G401.6 (cell line): Measurements from ENCODE around the gene ADAP2.
"Not testable (repeated sequence)": the region's sequence is repeated elsewhere in the genome, so short reads cannot be mapped to it uniquely, and the experiment has no call there.

Experiments used
- FAIRE-seq: peaks from 2 replicates; lab custom pipeline; 2012; peaks lifted over from hg19 to GRCh38; lab: Jason Lieb, UNC

Gene ADAP2

DNA sequence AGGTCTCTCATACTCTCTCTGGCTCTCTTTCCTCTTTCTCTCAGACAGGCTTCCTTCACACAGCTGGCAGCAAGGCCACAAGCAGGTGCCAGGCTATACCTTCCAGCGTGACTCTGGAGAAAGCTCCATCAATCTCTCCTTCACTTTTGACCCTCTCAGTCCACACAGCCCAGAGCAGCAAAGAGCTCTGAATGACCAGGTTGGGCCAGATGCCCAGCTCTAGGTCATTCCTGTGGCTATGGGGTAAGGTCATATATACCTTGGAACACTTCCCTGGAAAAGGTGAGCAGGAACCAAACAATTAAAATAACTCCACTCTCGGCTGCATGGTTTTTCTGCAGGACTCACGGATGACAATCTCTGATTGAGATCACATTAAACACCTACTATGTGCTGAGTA lies 8.8 kb downstream of the ADAP2 start:
- no peak for FAIRE-seq

DNA sequence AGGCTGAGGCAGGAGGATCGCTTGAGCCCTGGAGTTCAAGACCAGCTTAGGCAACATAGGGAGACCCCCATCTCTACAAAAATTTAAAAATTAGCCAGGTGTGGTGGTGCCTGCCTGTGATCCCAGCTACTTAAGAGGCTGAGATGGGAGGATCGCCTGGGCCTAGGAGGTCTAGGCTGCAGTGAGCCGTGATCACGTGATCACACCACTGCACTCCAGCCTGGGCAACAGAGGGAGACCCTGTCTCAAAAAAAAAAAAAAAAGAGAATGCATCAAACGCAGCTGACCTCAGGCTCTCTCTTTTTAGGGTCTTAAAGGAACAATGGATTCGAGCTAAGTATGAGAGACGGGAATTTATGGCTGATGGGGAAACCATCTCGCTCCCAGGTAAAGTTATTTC lies 9.8 kb downstream of the ADAP2 start:
- FAIRE-seq = not testable (repeated sequence)

DNA sequence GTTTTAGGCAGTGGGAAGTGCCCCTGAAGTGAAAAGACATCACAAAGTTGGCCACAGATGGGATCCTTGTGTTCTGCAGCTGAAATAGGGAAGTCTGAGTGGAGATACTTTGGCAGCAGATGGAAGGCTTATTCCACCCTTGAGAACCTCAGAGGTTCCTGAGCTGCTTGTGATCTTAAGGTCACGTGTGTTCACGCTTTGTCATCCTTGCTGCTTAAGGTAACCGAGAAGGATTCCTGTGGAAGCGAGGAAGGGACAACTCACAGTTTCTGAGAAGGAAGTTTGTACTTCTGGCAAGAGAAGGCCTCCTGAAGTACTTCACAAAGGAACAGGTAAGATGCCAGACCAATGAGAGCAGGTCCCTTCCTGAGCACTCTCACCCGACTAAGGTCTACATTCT lies 12.2 kb downstream of the ADAP2 start:
- no peak for FAIRE-seq

DNA sequence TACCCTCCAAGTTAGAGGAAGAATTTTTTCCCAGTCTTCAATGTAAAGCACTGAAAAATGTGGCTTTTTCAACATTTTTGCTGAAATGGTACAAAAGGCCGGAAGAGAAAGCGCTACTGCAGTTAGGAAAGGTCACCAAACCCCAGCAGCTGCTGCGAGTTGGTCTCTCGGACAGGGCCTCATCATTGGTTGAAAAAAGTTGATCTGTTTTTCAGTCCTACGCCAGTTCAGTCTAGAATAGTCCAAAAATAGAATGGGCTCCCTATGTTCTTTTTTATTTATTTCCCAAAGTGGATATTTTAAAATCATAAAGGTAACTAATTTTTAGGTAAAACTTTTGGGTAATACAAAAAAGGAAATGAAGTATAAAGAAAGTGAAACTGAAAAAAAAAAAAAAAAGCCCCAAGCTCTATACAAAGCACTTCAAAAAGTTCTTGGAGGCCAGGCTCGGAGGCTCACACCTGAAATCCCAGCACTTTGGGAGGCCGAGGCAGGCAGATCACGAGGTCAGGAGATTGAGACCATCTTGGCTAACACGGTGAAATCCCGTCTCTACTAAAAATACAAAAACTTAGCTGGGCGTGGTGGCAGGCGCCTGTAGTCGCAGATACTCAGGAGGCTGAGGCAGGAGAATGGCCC lies 17.4 kb downstream of the ADAP2 start:
- FAIRE-seq = no peak

DNA sequence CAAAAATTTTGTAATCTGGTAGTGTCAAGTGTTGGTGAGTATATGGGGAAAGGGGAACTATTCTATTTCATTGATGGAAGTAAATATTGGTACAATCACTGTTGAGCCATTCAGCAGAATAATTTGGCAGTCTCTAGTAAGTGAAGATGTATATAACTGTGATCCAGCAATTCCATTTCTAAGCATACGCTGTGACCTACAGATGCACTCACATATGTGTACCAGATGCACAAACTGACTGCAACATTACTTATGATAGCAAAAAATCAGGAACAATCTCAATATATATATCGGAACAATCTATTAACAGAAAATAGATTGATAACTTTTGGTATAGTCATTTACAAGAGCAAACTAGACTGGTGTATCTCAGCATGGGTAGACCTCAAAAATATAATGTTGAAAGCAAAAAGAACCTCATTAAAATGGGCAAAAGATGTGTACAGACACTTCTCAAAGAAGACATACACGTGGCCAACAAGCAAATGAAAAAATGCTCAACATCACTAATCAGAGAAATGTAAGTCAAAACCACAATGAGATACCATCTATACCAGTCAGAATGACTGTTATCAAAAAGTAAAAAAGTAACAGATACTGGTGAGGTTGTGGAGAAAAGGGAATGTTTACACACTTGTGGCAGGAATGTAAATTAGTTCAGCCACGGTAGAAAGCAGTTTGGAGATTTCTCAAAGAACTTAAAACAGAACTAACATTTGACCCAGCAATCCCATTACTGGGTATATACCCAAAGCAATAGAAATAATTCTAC lies 20.7 kb downstream of the ADAP2 start:
- FAIRE-seq = no peak

DNA sequence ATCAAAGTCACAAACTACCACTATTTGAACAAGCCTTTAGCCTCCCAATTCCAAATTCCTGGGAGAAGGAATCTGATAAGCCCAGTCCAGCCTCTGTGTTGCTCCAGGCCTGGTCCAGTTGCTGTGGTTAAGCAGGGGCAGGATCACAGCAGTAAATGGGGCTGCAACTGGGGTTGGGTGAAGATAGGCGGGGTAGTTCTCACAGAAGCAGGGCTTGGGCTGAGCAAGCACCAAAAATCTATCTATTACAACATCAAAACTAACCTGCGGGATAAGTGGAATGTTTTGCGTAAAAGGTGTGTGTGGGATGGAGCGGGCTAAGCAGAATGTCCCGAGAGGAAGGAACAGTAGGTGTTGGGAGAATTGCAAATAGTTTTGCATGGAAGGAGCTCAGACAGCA lies 26.1 kb downstream of the ADAP2 start:
- no peak for FAIRE-seq

DNA sequence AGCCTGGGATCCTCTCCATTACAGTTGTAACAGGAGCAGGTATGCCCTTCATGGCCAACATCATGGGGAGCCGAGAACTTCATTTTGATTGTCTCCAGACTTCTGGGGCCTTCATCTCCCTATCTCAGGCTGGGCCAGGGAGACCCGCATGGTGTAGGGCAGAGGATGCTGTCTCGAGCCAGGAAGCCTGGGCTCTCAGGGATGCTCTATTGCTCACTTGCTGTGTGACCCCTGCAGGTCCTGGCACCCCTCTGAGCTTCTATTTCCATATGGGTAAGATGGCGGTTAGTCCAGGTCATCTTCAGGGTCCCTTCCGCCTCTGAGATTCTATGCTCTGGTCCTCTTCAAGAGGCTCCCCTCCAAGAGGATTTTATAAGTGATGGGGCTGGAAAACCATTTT lies 28.4 kb downstream of the ADAP2 start:
- no peak for FAIRE-seq

DNA sequence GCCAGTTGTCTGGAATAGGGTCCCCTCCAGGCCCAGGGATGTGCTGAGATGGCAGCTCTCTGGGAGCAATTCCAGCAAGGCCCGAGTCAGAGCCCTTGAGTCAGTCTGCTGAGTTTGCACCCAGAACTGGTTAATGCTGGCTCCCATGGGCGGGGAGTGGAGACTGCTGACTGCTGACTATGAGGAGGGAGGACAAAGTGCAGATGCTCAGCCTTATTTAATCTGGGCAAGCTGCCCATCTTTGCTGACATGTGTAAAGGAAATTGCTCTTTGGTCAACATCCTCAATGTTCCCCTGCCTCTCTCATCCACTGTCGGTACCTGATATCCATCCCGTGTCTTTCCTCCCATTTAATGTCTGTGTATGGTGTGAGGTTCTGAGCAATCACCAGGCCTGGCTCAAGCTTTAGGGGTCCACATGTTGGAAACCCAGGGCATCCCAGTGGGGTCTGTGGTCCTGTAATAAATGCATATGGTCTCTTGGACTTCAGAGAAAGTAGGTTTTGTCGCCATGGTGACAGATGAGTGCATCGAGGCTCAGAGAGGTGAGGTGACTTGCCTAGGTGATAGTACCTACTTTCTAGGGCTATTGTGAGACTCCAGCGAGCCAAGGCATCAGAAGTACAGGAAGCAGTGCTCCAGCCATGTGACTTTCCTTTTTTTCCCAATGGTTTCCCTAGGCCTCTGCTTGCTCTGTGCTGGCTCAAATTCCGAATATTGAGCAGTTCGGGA lies 29.1 kb downstream of the ADAP2 start:
- no peak for FAIRE-seq

DNA sequence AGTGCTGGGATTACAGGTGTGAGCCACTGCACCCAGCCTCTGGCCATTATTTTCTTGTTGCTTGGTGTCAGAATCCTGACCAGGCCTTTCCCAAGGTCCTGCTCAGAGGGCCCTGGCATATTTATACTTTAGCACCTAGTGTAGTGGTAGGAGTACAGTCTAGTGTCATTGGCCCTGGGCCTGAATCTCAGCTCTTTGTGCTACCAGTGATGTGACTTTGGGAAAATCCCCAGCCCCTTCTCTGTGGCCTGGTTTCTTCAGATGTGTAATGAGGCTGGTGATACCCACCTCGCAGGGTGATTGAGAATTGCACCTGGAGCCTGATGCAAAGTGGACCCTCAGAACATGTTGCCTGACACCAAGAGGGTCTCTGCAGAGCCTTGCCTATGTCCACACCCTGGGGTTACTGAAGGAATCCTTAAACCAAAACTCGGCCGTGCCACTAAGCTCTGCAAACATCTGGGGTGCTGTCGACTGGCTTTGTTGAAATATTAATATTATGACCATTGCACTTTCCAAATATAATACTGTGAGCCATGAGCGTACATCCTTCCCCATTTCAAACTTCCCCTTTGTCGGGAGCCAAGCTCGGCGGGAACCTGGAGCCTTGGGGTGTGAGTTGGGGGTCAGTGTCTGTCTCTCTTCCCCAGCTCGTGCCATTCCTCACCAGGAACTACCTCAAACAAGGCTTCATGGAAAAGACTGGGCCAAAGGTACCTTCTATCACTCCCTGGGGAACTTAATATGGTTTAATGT lies 31.1 kb downstream of the ADAP2 start:
- no peak for FAIRE-seq

DNA sequence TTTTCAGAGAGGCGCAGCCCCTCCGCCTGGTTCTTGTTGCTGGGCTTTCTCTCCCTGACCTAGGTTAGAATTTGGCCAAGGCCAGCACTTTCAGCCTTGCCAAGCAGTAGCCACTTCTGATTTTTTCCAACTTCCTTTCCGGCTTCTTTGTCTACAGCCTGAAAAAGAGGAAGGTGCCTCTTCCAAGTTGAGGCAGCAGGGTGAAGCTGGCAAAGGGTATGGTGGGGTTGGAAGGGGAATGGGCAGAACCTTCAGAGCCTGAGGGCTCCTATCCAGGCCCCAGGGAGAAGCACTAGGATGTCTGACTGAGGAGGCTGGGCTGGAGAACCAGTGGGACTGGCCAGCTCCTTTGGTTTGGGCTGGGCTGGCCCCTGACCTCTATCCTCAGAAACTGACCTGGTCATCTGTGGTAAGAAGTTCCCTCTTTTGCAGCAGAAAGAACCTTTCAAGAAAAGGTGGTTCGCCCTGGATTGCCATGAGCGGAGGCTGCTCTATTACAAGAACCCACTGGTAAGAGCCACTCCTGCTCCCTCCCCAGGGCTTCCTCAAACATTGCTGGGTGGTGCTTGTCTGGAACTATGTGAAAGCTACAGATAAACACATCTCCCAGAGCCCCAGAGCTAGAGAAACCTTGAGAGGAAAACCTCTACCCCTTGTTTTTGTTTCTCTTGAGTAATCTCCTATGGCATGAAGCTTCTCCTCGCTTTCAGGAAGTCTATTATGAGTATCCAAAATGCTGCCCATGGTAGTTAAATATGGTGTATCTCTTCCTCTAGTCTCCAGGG lies 32.5 kb downstream of the ADAP2 start:
- no peak for FAIRE-seq

DNA sequence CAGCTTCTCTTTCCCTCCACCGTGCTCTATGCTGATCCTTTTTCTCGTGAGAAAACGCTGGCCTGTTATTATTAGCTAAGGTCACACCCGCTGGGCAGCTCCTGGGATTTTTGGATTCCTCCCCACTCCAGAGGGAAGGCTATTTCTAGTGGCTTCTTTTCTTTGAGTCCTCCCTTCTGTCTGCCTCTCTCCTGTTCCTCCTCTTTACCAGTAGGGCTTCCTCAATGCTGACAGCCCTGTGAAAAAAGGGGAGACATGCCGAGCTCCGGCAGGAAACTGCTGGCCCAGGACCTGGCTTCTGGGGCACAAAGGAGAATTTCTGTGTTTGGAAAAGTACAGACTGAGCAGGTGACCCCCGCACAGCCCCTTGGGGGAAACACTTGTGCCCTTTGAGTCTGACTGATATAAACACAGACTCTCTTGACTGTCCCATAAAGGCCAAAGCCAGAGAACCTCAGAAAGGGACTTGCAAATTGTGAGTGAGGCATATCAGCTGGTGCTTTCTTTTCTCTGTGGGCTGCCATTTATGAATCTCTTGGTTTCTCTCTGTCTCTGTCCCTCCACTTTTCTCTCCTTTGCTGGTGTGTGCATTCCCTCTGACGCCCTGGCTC lies 35.1 kb downstream of the ADAP2 start:
- FAIRE-seq = no peak

DNA sequence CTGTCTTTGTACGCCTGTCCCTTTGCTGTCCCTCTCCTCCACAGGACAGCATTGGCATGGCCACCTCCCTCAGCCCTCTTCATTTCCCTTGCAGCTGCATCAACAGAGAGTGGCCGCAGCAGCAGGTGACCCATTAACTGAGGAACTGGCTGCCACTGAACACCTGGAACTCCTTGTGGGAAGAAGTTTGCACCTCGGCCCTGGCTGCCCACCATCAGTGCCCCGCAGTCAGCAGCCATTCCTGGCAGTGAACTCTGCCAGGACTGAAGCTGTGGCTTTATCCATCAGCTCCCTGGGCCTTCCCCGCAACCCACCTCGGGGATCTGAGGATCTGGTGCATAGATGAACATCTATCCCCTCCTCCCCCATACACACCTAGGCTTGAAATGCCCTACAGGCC lies 36.0 kb downstream of the ADAP2 start:
- FAIRE-seq = no peak

DNA sequence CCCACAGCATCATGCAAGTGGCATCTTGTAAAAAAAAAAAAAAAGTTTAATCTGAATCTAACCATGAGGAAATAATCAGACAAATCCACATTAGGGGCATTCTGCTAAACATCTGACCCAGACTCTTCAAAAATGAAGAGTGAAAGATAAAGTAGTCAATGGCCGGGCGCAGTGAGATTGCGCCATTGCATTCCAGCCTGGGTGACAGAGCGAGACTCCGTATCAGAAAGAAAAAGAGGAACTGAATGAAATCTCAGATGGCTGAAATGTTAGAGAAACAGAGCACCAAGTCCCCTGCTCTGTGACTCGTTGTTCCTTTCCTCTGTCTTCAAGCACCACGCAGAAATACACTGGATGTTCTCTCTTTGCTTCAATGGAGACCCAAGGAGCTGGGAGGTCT lies 36.4 kb downstream of the ADAP2 start:
- FAIRE-seq = no peak

DNA sequence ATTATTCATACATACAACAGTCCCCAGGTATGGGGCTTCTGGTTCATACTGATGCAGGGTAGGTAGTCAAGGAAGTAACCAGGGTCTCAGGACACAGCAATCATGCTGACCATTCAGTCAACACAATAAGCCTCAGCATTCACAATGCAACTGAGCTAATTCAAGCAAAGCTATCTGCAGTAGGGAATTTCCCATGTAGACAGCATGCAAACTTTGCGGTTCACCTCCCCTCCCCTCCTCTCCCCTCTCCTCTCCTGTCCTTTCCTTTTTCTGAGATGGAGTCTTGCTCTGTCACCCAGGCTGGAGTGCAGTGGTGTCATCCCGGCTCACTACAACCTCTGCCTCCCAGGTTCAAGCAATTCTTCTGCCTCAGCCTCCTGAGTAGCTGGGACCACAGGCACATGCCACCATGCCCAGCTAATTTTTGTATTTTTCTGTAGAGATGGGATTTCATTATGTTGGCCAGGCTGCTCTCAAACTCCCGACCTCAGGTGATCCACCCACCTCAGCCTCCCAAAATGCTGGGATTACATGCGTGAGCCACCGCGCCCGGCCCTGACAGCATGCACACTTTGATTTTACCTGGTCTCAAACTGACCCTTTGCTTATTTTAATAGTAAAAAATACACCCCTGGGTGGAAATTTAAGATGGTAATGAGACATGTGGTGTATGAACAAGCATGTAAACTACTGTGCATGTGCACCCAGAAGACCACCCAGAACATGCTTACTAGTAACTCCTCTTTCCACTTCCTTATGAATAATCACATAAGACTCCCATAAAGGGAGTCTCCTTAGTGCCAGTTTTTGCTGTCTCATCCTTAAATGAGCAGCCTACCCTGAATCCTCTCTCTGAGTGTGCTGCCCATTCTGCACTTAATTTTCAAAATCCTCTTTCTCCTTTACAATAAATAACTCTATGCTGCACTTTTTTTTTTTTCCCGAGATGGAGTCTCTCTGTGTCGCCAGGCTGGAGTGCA lies 39.8 kb downstream of the ADAP2 start:
- no peak for FAIRE-seq

DNA sequence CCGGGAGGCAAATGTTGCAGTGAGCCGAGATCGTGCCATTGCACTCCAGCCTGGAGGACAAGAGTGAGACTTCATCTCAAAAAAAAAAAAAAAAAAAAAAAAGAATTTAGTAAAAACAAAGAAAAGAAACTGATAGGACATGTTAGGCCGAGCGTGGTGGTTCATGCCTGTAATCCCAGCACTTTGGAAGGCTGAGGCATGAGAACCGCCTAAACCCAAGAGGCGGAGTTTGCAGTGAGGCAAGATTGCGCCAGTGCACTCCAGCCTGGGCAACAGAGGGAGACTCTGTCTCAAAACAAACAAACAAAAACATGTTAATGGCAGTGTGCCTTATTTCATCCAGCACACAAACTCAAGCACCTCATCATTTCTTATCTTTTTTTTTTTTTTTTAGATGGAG lies 42.6 kb downstream of the ADAP2 start:
- FAIRE-seq = not testable (repeated sequence)

DNA sequence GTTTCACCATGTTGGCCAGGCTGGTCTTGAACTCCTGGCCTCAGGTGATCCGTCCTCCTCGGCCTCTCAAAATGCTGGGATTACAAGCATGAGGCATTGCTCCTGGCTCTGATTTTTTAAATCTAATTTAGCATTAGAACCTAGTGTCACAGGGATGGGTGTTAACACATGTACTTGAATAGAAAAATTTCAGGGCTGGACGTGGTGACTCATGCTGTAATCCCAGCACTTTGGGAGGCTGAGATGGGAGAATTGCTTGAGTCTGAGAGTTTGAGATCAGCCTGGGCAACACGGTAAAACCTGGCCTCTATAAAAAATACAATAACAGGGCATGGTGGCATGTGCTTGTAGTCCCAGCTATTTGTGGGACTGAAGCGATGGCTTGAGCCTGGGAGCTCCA lies 43.1 kb downstream of the ADAP2 start:
- no peak for FAIRE-seq

DNA sequence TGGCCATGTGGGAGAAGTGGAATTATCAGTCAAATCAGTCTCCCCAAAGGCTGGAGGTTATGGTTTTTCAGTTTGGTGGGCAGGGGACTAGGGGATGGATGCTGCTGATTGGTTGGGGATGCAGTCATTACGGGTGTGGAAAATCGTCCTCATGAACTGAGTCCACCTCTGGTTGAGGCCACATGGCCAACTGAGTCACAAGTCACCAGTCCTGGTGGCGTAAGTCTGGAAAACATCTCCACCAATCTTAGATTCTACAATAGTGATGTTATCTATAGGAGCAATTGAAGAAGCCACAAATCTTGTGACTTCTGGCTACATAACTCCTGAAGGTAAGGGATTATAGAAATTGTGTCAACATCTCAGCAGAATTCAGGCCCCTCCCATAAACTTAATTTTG lies 43.9 kb downstream of the ADAP2 start:
- FAIRE-seq = no peak

DNA sequence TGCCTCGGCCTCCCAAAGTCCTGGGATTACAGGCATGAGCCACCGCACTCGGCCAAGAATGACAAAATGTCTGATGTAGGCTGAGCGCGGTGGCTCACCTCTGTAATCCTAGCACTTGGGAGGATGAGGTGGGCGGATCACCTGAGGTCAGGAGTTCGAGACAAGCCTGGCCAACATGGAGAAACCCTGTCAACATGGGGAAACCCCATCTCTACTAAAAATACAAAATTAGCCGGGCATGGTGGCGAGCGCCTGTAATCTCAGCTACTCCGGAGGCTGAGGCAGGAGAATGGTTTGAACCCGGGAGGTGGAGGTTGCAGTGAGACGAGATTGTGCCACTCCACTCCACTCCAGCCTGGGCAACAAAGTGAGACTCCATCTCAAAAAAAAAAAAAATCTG lies 46.2 kb downstream of the ADAP2 start:
- not testable (repeated sequence) for FAIRE-seq

DNA sequence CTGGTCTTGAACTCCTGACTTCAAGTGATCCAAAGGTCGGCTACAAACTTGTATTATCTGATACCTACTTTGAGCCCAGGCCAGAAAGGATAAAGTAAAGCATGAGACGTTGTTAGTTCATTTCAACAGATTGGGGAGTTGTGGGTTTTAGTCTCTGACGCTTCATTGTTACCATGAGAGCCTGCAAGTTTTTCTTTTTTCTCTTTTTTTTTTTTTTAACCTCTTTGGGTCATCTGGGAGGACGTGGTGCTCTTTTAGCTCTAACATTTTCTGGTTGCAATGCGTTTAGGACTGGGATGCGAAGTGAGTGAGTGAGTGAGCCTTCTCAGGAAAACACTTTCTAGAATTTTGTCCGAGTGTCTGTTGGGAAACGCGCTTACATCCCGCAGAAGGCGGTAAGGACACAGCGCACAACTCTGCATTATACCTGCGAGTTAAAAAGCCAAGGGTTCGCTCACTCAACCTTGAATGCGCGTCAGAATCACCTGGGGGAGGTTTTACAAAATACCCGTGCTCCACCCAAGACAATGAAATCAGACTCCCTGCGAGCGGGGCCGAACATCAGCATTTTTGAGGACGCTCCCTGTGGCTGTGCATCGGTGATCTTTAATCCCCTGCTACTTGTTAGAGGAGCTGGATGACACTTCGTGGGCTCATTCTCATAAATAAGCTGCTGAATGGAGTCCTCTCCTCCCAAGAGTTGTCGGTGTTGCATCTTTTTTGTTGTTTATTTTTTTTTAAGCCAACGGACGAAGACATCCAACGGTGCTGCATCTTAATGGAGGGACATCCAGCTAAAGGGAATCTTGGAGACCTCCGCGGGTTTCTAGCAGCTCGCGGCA lies 48.5 kb downstream of the ADAP2 start:
- no peak for FAIRE-seq
